LNCaP clone FGC (cell line): Measurements from ENCODE around the gene SCN3B.

Experiments used
- DNase-seq: peaks from one replicate; pipeline ENCODE4 v3.0.0-alpha.2; 2011; ENCODE audit warnings: low read depth
- H3K4me3 ChIP-seq: 2 replicates; pipeline ENCODE4 v1.5.1; 2011; ENCODE audit warnings: mild to moderate bottlenecking, low read depth, low read length, control low read depth
- CTCF ChIP-seq: IDR thresholded peaks from 2 replicates; pipeline ENCODE4 v1.5.1; 2012; ENCODE audit warnings: mild to moderate bottlenecking; ENCODE audit not compliant: control insufficient read depth, insufficient read depth; ENCODE audit errors: extremely low read depth

Gene SCN3B

GRCh38 chr11:123585206-123585605, 69.2 kb downstream of the SCN3B start:
- H3K4me3 ChIP-seq = no peak overlapping the region
- TF ChIP-seq CTCF = no peak
- DNase-seq = no peak

GRCh38 chr11:123584737-123585136, 69.7 kb downstream of the SCN3B start:
- no peak for TF ChIP-seq CTCF

GRCh38 chr11:123584186-123584585, 70.2 kb downstream of the SCN3B start:
- DNase-seq = no peak

More at GRCh38 chr11:123584737-123585136, 69.7 kb downstream of the SCN3B start:
- no peak for DNase-seq
- H3K4me3 ChIP-seq = no peak overlapping the region

GRCh38 chr11:123582992-123583504, 71.4 kb downstream of the SCN3B start:
- no peak for DNase-seq
- TF ChIP-seq CTCF = no peak
- H3K4me3 ChIP-seq = no peak overlapping the region

More at GRCh38 chr11:123584186-123584585, 70.2 kb downstream of the SCN3B start:
- no peak overlapping the region for H3K4me3 ChIP-seq
- TF ChIP-seq CTCF = no peak

GRCh38 chr11:123581651-123582399, 72.6 kb downstream of the SCN3B start:
- DNase-seq = no peak
- H3K4me3 ChIP-seq = no peak overlapping the region
- no peak for TF ChIP-seq CTCF

- H3K4me3 ChIP-seq = no peak overlapping the region
- no peak for DNase-seq
- TF ChIP-seq CTCF = peak; percentile 100
Observed at GRCh38 chr11:123580557-123581275, 73.7 kb downstream of the SCN3B start.

GRCh38 chr11:123580137-123580536, 74.3 kb downstream of the SCN3B start:
- TF ChIP-seq CTCF = no peak
- no peak for DNase-seq

More at GRCh38 chr11:123580137-123580536, 74.3 kb downstream of the SCN3B start:
- no peak overlapping the region for H3K4me3 ChIP-seq
